ENCODE results near the gene EHMT1.

DNA sequence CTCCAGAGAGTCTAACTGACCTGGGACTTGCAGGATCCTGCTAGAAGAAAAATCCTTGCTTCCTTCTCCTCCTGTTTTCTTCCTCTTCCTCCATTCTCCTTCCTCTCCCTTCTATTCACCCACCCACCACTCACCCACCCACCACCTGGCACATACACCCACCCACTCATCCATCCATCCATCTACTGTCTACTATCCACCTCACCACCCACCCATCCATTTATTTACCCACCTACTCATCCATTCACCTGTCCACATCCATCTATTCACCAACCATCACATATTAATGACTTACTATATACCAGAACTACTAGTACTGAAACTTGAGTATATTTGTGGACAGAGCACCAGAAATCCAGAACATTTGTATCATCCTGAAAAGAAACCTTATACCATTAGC lies 49.4 kb downstream of the EHMT1 start:
- no peak for TF ChIP-seq FOXM1 (IDR thresholded peaks at IDR 0.05; ENCODE audit: borderline replicate concordance)
- TF ChIP-seq HDGF (IDR thresholded peaks at IDR 0.05; ENCODE audit: borderline replicate concordance): no peak
- TF ChIP-seq ELF4 (IDR thresholded peaks at IDR 0.05): no peak
- TF ChIP-seq, protein P1, sequence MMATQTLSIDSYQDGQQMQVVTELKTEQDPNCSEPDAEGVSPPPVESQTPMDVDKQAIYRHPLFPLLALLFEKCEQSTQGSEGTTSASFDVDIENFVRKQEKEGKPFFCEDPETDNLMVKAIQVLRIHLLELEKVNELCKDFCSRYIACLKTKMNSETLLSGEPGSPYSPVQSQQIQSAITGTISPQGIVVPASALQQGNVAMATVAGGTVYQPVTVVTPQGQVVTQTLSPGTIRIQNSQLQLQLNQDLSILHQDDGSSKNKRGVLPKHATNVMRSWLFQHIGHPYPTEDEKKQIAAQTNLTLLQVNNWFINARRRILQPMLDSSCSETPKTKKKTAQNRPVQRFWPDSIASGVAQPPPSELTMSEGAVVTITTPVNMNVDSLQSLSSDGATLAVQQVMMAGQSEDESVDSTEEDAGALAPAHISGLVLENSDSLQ (IDR thresholded peaks at IDR 0.05): no peak
- no peak for TF ChIP-seq FOXK2 (IDR thresholded peaks at IDR 0.05)
- no peak for TF ChIP-seq SUZ12 (IDR thresholded peaks at IDR 0.05)
- no peak for TF ChIP-seq L3MBTL2 (conservative IDR thresholded peaks at IDR 0.05)
- no peak for TF ChIP-seq ARNT (IDR thresholded peaks at IDR 0.05)
- TF ChIP-seq BHLHE40 (IDR thresholded peaks at IDR 0.05; ENCODE audit: borderline replicate concordance): no peak
- TF ChIP-seq NFRKB (IDR thresholded peaks at IDR 0.05): no peak

Data from HEK293T (cell line).